HG03565 (cell line): Measurements from ENCODE around the gene DOK3.

Experiments used
- ATAC-seq: cut with Tn5 transposase; IDR thresholded peaks from one replicate; pipeline ENCODE4 v1.9.1; 2021; ENCODE audit warnings: mild to moderate bottlenecking, moderate library complexity; ENCODE audit not compliant: unreplicated experiment

DOK3 gene

DNA sequence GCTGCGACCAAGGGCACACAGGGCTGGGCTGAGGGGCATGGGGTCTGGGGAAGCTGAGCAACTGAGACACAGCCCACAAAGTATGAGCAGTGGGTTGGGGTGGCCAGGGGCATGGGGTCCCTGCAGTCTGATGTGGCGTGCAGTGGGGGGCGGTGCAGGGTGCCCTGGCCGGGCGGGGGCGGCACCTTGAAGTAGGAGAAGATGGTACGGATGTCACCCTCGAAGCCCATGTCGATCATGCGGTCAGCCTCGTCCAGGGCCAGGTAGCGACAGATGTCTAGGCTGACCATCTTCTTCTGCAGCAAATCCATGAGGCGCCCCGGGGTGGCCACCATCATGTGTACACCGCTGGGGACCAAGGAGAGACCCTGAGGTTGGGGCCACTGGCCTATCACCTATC is 3.9 kb upstream of the DOK3 start:
- ATAC-seq: no peak

DNA sequence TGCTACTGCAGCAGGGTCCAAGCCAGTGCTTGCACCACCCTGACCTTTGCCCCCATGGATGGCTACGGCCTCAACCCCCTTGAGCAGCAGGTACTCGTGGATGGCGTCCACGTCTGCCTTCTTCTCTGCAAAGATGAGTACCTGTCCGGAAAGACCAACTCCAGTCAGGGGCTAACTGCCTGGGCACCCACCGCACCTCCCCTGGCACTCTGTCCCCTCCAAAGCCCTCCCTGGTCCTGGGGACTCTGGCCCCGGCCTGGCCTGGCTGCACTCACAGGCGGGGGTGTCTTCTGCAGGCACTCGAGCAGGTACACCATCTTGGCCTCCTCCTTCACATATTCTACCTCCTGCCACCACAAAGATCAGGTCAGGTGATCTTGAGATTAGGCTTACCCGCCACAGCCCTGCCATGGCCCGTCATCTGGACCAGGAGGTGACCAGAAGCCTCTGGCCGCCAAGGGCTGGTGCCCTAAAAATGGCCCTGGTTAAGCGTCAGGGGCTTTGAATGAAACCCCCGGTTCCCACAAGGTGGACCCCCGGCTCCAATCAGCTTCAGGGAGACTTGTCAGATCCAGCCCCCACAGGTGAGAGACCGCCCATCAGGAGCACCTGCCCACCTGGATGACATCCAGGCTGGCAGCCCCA is 3.2 kb upstream of the DOK3 start:
- ATAC-seq: no peak

DNA sequence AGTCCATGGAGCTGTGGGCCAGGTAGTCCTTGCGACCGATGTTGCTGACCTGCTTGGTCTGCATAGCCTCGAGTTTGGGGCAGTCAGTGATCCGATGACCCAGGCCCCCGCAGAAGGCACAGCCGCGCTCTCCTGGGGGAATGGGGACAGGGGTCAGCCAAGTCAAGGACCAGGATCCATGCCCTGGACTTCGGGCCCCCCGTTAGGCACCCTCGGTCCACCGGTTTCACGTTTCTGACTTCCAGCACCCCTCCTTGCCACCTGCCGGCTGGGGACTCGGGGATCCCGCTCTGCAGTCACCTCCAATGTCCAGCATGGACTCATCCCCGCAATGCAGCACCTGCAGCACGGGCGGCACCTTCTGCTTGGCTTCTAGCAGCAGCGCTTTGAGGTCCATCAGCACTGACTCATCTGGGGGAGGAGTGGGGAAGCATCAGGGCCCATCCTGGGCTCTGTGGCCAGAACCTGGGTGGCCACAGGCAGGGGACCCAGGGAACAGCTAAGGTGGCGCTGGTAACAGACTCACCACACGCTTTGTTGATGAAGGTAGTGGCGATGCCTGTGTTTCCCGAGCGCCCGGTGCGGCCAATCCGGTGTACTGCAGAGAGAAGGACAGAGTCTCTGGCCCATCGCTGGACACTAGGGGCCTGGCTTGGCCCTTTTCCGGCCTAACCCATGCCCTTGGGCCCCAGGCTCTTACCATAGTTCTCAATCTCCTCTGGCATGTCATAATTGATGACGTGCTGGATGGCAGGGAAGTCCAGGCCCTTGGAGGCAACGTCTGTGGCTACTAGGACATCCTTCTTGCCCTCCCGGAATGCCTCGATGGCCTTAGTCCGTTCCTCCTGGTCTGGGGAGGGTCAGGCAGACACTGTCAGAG is 2.4 kb upstream of the DOK3 start:
- ATAC-seq: no peak

DNA sequence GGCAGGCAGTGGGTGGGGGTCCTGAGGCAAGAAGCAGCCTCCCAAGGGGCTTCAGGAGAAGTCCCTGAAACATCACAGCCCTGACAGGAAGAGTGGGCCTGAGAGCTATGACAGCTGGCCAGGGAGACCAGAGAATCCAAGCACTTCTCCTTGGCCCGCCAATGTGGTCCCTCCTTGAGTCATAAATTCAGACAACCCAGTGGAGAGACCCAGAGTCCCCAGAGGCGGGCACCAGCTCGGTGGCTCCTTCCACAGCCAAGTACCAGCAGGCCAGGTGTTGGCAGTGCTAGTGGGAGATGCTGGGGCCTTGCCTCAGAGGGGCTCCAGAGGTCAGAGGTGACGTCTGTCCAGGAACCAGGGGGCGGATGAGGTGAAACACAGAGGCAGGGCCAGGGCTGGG is 1.6 kb upstream of the DOK3 start:
- ATAC-seq: no peak

DNA sequence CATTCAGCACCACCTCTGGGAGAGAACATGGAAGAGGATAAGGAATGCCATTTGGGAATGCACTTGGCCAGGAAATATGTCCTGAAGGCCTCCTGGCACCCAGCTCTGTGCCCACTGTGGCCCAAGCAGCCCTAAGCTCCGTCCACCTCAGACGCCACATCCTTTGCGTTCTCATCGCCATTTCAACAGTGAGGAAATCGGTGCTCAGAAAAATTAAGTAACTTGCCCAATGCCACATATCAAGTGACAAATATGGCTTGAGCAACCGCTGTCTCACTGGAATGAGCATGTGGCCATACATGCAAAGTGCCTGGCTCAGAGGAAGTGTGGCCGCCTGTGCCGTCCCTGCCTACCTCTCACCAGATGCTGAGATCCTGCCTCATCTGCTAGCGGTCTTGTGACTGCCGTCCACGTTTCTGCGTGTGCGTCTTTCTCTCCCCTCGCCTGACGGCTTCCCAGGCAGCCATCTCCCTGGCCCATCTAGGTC is 984 bp upstream of the DOK3 start:
- no peak for ATAC-seq

DNA sequence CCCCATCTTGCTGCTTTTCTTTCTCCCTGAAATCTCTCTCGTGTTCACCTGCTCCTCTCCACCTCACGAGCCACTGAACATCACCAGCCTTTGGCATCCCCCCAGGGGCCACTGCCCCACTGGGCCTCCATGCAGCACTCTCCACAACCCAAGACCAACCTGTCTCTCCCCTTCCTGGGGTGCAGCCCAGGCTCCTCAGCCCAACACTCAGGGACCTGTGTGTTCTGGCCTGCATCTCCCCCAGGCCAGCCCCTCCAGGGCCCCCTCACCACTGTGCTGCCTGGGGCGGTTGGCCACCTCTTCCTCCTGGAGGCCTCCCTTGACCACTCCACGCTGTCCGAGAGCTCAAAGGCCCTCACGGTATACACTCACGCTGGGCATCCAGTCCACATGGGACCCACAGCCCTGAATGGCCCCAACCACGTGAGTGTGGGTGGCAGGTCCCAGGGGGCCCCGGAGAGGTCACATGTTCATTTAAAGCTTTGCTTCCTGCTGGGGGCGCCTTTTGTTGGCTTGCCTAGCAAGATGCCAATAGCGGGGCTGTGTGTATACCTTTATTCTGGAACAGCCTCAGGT is 453 bp upstream of the DOK3 start:
- ATAC-seq: no peak

DNA sequence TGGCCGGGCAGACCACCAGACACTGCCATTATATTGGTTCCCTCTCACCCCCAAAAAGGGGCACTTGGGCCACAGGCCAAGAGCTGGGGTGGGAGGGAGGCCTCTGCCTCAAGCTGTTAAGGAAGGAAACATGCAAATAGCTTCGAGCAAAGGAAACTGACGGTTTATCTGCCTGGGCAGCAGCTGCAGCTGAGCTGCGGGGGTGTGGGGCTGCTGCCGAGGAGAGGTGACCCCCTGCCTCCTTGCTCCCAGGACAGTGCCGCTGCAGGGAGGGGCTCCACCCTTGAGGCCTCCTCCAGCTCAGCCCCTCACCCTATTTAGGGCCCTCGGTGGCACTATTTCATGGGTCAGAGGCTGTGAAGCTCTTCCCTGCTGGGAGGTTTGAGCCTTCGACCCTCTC is 789 bp downstream of the DOK3 start:
- ATAC-seq: no peak

DNA sequence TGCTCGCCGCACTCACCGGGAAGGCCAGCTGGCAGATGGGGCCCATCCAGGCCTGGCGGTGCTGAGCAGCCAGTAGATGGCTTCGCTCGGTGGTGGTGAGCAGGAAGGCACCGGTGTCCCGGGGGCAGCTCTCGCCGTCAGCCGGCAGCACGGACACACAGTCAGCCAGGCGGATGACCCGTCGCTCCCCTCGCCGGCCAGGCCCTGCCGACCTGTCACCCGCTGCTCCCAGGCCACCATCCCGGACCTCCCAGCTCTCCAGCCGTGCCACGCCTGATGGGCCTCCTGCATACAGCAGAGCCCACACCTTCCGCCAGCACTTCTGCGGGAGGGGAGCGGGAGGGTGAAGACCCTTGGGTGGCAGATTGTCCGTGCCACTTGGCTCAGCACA is 1.4 kb downstream of the DOK3 start:
- no peak for ATAC-seq

DNA sequence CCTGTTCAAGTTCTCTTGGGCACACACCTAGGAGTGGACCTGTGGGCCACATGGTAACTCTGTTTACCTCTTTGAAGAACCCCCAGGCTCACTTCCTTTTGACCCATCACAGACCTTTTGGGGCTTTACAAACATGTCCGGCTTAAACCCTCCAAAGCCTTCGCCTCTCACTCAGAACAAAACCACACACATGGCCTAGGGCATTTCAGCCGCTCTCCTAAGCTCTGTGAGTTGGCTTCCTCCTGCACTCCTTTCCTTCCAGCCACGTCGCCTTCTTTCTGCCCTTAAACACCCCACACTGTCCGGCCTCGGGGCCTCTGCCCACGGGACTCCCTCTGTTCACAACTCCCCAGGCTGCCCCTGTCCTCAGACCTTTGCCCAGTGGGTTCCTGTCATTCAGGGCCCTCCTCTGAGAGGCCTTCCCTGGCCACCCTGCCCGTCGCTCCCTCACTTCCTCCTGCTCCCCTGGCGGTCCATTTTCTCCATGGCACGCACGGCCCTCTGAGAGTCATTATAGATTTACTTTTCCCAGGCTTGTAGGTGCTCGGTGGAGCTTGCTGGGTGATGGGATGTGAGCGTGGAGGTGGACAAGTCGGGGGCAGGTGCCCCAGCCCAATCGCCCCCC is 1.9 kb downstream of the DOK3 start:
- ATAC-seq: no peak

DNA sequence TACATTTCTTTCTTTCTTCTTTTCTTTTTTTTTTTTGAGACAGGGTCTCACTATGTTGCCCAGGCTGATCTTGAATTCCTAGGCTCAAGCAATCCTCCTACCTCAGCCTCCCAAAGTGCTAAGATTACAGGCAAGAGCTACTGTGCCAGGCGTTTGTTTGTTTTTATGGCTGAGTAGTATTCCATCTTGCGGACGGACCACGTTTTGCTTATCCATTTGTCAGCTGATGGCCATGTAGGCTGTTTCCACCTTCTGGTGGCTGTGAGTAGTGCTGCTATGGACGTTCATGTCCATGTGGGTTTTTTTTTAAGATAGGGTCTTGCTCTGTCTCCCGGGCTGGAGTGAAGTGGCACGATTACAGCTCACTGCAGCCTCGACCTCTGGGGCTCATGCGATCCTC is 2.5 kb downstream of the DOK3 start:
- no peak for ATAC-seq

DNA sequence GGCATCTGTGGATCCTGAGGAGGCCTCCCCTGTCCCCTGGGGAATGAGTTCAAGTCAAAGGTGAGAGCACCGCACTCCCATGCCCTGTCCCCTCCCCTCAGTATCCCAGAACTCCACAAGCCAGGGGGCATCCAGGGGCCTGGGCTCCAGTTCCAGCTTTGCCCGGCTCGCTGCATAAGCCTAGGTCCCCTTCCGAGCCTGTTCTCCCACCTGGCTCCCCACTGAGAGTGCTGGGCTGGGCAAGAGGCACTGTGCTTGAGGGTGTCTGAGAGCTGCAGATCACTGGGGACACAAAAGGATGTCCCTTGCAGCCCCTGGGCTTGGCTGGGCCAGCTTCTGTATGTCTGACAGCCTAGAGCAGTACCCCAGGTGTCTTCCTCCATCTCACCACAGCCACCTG is 4.6 kb downstream of the DOK3 start:
- no peak for ATAC-seq

DNA sequence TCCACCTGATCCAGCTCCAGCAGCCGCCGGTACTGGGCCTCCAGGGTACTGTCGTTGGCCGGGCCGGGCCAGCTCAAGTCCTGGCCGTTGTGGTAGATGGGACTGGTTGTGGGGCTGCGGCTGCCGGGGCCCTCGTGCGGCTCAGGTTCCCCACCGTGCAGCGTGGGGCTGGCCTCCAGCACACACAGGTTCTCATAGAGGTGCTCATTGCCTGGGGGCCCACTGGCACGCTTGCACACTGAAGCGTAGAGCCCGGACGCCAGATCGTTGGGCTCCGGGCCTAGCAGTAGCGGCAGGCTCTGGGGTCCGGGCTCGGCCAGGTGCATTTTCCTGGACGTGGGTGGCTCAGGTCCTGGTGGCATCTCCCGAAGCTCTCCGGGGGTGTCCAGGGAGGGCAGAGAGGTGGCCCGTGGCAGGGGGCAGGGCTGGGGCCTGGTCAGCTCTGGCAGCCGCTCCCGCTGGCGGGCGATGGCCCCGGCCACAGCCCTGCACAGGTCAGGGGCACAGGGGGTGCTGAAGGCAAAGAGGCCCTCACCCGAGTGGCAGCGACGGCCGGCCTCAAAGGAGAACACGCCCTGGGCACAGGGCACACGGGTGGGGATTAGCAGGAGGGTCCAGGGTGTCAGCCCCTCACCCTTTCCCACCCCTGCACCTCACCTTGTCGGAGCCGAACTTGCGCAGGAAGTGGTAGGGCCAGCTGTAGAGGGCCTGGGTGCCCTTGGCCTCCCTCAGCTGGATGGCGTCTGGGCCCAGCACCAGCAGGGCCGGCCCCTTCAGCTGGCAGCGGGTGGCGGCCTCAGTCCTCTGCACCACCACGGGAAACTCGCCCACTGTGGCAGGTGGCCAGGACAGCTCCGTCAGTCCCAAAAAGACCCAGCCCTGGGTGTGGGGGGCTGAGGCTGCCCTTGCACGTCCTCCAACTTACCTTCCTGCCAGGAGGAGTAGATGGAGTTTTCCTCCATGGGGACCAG is 5.3 kb downstream of the DOK3 start:
- ATAC-seq: no peak

DNA sequence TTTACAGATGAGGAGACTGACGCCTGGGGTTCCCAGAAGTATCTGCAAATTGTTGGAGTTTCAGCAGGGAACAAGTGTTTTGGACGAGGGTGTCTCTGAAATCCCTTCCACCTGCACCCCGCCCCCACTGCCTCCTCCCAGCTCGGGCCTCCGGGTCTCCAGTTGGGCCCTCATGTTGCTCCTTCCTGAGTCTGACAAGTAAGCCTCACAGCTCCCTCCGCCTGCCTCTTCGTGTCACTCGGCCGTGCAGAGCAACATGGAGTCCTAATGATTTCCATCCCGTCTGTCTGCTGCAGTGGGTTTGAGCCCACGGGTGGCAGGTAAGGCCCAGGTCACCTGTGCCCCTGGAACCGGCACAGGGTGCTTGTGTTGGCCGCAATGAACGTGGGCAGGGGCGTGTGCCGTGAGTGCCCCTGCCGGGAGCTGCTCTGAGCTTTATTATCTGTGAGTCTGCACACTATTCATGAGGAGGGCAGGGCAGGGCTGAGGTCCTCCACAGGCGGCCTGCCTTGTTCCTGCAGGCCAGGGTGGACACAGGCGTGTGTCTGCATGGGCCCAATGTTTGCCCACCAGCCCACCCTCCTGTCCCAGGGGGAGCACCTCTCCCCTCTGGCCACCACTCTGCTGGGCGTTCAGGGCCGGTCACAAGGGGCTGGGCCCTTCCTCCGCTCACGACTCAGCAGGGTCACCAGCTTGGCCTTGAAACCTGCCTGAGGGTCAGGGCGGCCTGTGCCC is 6.1 kb downstream of the DOK3 start:
- no peak for ATAC-seq

DNA sequence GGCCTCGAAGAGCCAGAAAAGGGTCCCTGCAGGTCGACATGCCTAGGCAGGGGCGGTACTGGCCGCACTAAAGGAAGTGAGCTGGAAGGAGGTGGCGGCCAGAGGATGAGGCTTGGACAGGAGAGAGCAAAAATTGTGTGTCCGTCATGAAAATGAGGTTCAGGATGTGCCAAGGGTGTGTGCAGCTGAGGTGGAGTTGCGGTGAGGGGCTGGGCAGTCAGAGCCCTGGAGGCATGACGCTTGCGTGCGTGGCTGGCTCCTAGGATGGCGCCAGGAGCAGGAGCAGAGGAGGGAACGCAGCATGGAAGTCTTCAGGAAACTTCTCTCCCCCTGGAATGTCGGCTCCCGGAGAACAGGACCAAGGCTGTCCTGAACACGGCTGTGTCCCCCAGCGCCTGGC is 6.7 kb downstream of the DOK3 start:
- ATAC-seq: no peak

DNA sequence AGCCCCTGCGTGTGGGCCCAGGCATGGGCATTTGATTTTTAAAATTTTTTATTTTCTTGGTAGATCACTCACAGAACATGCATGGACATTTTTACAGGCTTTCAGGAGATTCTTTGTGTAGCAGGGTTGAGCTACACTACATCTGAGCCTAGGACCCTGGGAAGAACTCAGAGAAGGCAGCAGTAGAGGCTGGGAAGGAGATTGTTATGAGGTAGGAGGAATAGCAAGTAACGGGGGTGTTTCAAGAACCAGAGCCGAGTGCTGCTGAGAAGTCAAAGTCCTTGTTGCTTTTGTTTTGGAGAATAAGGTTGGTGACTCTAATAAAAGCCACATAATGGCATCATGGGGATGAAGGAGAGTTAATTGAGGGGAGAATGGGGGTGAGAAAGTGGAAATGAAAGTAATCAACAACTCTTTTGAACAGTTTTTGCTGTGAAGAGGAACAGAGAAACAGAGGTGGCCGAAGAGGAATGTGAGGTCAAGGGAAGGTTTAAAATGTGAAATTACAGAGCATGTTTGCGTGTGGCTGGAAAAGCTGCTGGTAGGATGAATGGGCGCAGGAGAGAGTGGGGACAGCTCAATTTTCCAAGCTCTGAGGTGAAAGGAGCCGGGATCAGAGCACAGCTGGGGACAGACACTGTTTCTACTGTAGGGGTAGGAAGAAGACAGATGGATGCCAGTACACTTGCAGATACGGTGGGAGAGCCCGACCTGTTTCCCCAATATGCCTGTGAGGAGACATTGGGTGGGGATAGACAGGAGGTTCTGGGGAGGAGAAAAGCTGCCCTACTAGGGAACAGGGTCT is 7.5 kb downstream of the DOK3 start:
- no peak for ATAC-seq

DNA sequence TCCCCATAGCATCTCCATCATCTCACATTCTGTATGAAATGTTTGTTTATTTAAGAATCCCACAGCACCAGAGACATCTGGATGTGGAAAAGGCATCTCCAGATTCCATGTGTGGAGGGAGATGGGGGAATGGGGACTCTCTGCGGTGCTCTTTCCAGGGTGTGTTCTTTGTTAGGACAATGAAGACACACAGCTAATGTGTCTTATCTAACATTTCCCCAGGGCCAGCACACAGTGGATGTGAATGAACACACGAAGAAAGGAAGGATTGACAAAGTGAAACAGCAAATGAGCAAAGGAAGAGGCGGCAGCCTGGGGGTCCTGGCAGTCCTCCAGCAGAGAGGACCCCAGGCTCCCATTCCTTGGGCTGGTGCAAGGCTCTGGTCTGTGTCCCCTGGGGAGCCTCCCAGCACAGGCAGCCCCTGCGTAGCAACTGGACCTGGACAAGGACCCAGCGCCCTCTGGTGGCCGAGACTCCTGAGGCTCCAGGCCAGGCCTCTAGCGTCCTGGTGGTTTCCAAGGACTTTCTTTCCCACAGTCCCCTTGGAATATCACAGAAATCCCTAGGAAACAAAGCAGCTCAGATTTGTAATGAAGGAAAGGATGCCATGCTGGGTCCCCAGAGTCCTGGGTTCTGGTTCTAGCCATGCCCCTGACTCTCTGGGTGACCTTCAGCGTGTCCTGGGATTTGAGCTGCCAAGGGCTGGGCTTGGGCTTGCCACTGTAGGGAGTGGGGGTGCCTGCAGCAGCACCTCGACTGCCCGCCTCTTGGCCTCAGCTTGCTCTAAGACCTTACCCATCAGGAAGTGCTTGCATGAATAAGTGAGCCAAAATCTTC is 8.7 kb downstream of the DOK3 start:
- no peak for ATAC-seq

DNA sequence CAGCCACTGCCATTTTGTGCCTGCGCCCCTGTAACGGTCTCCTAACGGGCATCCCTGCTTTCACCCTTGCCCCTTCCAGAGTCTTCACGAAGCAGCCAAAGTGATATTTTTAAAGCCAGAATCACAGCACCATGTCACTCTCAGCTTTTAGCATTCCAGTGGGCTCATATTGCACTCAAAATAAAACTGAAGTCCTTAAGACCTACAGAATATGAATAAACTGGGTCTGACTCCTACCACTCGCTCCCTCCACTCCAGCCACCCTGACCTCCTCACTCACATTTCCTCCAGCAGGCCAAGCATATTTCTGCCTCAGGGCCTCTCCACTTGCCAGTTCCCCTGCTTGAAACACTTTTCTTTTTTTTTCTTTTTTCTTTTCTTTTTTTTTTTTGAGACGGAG is 9.8 kb downstream of the DOK3 start:
- ATAC-seq: no peak
